Activated CD8-positive, alpha-beta memory T cell treated with anti-CD3 and anti-CD28 coated beads for 1 hour (primary cell): ENCODE results near the gene ATG7.
"Not testable (repeated sequence)": the region's sequence is repeated elsewhere in the genome, so short reads cannot be mapped to it uniquely, and the experiment has no call there.

Source experiments
- DNase-seq, 2 donors: peaks; one replicate each; pipeline ENCODE4 v3.0.0-alpha.2; 2020; ENCODE audit warnings: low read depth in 1 of 2; ENCODE audit errors: extremely low read depth in 1 of 2

ATG7 gene

DNA sequence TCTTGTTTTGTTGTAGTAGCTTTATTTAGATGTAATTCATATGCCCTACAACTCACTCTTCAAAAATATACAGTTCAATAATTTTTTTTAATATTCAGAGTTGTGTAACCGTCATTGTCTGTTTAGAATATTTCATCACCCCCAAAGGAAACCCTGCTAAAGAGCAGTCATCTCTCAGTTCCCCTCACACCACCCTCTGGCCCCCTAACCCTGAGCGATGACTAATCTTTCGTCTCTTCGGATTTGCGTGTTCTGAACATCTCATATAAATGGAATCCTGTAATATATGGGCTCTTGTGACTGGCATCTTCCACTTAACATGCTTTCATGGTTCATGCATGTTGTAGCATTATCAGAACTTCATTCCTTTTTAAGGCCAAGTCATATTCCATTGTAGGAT is 183.8 kb downstream of the ATG7 start:
- no peak for DNase-seq

DNA sequence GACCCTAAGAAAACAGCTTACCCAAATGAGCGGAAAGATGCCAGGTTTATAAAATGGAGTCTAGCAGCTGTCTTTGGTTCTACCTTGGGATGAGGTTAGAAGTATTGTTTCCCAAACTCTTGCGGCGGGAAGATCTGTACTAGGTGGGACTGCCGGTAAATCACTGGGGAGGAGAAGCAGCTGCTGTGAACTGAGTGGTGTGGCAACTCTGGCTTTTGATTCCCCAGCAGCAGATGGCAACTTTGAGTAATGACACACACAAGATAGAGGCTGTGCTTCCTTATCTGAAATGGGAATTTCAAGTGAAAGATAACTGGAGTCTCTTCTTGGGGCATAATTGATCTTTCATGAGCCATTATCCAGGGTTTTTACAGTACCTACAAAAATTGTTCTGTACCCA is 184.9 kb downstream of the ATG7 start:
- DNase-seq = no peak

DNA sequence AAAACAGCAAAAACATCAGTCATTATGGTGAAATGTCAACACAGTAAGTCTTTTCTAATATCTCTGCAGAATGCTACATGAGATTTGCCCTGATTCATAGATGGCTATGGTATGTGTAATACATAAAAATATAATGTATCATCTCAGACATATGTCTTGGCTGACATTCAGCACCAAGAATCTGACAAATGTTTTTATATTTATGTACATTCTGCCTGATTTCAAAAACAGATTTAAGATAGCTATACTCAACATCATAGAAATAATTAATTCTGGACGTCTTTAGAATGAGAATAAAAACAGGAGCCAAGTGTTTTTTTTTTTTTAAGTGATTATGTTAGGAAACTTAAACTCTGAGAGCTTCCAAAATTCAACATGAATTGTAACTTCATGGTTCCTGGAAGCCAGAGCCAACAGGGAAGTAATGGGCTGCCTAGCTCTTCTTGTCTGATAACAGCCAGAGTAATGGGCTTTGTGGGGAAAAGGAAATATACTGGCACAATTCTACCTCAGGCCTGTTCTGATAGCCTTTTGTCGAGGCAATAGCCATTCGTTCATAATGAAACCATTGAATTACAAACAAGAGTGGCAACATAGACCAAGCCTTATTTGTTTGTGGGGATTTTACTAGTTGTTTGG is 187.1 kb downstream of the ATG7 start:
- DNase-seq = no peak

DNA sequence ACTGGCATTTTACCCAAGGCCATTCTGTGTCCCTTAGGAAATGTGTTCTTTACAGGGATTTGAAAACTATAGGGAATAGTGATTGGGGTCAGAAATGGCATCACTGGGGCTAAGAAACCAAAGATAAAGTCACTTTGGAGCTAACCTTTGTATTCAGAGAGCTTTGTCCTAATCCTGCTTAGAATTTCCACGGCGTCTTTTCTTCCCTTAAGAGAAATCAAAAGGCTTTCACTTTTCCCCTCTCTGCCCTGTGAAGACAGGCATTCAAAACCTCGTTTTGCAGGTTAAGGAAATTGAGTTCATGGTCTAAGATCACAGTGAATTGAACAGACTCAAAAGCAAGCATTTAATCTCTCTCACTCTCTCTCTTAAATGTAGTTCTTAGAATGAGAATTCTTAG is 189.0 kb downstream of the ATG7 start:
- no peak for DNase-seq

DNA sequence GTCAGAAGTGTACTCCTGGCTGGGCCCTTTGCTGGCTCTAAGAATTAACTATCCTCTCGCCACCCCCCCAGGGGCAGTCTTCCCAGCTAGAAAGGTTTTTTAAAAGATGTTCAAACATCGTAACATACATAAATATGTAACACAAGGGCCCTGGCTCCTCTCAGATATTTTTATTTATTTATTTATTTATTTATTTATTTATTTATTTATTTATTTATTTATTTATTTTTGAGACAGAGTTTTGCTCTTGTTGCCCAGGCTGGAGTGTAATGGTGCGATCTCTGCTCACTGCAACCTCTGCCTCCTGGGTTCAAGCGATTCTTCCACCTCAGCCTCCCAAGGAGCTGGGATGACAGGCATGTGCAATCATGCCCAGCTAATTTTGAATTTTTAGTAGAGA is 190.5 kb downstream of the ATG7 start:
- not testable (repeated sequence) for DNase-seq

DNA sequence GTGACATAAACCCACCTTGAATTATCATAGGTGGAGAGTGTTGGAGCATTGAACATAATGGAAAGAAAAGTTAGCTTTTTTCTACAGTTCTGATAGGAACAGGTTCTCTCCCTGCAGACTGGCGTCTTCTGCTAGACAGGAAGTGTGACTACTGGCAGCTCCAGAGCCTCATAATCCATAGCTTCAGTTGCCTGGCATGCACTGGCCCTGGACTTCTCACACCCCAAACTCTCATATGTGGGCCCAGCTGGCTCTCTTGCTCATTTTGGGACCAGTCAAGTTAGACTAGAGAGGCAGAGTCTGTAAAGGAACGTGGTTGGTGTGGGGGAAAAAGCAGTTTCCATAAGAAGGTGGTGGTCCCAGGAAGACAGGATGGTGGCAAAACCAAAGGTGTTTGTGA is 191.4 kb downstream of the ATG7 start:
- DNase-seq = no peak

DNA sequence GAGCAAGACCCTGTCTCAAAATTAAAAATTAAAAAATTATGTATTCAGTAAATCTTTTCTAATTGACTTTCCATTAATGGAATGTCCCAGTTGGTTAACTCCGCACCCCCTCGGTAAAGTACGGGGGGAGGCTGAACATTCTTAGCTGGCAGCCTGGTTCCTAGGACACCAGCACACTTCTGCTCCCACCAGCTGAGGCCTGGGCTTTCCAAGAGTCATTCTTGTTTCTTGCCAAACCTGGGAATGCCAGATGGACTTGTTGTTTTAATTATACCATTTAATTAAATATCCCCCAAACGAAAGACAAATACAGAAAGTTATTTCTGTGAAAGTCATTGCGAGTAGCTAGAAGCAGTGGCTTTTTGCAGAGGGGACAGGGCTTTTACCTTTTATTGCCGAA is 192.2 kb downstream of the ATG7 start:
- no peak for DNase-seq

DNA sequence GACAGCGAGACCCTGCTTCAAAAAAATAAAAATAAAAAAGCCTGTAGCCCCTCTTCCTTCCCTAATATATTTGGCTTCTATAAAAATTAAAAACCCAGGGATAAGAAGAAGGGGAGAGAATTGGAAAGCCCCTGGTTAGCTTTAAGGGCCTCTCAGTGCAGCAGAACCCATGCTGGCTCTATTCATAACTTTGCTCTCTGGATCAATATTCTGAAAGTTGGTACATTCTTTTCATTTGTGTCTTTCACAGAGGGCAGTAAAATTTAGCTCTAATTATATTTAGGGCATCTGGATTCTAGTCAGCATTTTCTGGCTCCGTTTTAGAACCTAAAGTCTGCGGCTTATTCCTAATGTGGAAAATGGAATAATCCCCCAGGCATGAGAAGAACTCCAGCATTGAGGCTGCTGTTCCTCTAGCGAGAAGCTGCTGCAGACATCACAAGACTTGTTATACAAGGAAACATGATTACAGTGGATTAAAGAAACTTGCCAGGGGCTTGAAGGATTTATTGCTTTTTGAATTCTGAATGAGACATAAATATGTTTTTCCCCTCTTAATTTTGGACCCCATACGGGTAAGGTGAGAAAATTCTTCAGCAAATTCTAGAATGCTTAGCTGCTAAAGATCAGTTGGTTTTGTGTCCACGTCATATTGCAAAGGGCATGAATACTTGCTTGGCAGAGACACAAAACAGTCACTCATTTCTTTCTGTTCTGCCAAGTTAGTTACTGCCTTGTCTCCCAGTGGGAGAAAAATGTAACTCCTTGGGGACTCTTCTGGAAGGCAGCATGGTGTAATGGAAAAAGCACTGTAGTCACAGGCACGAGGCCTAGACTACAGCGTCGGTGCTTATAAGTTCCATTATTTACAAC is 193.8 kb downstream of the ATG7 start:
- DNase-seq = no peak

DNA sequence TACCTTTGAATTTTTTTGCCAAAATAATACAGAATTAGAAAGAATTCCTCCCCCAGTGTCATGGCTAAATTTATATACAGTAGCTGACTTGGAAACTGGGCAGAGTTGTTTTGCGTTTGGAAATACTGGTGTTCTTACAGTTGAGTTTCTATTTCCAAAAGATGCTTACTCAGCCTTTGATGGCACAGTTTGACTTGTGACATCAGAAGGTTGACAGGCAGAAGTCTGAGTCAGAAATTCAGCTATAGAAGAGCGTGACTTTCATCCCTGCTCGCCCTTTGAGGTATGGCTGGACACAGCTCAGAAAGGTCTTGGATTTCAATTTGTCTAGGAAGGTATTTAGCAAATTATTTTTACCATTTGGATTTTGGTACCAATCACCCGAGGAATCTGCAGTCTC is 195.7 kb downstream of the ATG7 start:
- no peak for DNase-seq

DNA sequence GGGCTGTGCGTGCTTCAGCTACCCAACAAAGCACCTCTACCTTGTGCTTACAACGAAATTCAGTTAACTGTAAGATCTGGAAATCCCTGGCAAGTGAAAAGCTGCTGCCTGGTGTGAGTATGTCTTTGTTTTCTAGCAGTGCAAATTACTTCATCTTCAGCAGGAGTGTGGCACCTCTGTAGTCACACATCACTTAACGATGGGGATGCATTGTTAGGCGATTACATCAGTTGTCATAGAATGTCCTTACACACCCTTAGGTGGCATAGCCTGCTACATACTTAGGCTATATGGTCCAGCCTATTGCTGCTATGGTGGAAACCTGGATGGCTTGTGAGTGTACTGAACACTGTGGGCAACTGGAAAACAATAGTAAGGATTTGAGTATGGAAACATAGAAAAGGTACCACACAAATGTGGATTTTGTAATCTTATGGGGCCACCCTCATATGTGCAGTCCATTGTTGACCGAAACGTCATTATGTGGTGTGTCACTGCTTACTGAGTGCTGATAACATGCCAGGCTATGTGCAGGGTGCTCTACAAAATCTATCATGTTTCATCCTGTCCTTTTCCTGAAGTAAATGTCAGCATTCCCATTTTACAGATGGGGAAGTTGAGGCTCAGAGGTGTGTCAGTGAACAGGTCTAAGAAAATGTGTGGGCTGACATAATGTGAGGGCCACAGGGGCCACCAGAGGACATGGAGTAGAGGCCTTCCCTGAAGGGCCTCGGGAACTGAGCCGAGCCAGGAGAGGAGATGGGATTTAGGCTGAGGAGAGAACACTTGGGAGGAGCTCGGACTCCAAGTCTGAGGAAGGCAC is 198.0 kb downstream of the ATG7 start:
- no peak for DNase-seq

DNA sequence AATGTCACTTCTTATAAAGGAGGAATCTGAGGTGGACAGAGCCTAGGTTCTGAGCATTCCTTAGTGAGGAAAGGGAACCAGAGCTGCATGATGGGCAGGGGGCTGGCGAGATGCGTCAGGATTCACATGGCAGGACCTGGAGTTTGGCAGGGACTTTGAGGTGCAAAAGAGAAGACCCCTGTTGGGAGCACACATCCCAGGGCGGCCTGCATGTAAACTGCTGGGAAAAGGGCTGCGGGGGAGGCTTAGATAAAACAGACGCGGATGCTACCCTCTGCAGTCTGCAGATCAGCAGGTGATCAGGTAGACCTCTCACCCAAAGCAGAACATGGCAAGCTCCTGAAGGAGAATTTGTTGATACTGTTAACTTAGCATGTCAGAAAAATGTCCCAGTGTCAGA is 203.1 kb downstream of the ATG7 start:
- DNase-seq = no peak

DNA sequence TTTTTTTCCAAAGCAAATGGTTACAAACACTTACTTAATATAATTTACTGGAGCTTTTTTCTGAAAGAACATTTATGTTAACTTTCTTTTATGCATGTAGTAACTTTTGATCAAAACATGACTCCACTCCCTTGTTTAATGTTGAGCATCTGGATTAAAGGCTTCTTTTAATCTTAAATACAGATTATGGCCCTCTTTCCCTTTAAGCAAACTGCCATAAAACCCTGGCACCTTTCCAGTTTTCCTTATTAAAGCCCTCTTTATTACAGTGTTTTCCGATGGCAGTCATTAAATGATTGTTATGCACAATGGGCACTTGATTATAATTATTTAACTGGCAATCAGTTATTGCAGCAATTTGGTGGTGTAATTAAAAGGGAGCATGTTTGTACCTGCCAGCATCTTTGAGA is 204.5 kb downstream of the ATG7 start:
- no peak for DNase-seq

DNA sequence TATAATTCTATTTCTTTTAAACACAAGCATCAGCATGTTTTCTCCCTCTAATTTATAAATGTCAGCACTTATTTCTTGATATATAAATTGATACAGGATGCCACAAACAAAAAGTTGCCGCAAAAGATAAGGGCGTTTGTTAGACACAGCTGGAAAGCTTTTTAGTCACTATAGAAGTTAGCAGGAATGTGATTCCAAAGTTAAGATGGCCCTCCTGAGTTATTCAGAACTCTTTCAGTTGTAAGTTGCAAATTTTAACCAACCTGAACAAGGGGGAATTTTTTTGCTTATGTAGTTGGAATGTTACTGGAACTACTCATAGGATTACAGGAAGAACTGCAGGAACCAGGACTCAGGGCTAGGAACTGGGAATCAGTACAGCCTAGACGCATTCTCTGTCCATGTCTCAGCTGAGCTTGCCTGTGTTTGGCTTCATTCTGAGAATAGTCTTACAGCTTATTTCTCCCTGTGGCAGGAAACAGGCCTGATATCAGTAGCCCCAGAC is 205.3 kb downstream of the ATG7 start:
- no peak for DNase-seq

DNA sequence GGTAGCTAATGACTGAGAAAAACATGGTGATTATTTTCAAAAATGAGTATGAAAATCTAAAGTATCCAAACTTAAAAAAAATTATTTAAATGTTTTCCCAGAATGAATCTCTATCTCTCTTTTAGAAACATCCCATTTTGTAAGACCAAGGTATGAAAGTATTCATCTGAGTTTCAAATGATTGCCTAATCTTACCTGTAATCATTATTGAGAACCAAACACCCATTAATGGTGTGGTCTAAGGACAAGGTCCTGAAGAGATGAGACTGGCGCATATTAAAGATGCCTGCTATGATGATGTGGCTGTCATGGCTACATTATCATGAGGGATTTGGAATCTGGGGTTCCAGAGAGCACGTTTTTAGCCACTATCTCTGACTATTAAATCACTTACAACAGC is 206.0 kb downstream of the ATG7 start:
- no peak for DNase-seq

DNA sequence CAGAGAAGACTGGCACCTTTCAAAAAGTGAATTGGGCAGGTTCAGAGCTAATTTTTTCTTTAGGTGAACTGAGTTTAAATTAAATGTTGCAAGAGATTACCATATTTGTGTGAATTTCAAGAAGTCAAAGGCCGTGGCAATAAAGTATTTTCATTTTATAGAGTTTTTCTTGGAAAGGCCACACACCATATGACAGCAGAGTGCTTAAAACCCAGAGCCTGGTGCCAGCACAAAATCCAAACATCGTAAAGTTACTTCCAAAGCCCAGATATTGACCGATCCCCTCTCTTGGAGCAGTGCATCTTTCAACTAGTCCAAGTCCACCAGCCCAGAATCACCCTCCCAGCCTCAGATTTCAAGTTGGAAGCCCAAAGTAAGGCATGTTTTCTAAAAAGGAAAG is 207.0 kb downstream of the ATG7 start:
- no peak for DNase-seq

DNA sequence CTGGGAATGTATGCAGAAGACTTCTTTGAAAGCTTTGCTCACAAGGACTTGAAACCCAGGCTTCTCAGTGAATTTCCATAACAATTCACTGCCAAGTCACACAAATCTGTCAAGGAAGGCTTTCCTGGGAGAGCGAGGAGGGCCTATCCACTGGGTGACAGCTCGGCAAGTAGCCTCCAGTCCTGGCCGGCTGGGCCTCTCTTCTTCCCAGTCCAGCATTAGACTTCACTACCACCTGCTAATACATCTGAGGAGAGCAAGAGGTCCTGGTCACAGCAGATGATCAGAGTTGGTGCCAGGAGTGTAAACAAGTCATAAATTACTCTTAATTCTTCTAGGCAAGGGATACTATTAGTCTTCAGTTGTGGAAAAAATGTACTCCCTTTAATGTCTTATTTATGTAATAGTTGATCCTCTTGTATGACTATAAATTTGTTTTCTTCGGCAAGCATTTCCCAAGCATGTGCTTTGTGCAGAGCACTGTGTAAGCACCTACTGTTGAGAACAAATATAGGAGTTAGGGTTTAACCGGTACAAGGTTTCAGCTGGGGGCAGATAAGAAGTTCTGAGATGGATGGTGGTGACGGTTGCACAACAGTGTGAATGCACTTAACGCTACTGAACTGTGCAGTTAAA is 208.6 kb downstream of the ATG7 start:
- no peak for DNase-seq

DNA sequence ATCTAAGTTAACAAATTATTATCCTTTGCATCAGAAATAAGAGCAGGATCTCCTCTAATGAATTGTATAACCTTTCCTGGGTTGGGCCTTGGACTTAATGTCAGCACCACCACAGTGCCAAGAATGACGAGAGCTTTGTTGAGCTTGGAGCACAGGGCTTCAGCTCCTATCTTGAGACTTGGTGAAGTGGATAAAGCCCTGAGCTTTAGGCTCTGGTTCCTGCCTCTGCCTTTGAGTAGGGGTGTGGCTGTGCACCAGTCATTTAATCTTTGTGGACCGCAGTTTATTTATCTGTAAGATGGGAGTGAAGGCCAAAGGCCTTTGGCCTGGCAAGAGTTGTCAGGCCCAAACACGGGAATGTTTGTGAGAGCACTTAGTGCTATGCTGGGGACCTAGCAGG is 209.4 kb downstream of the ATG7 start:
- no peak for DNase-seq

DNA sequence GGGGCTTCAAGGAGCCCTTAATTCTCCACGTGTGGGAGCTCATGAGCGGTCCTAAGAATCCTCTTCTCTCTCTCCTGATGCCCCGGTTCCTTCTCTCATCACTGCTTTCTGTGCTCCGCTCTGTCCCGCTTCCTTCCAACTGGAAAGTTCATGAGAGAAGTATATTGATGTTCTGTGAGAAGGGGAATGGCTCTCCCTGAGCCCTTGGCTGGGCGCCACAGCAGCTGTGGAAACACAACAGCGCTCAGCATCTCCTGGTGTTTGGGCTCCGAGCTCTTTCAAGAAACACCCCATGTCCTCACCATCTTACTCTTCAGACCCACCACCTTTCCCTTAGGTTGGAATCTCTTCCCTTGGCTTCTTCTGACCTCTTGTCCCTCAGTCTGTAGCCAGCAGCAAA is 209.8 kb downstream of the ATG7 start:
- no peak for DNase-seq

DNA sequence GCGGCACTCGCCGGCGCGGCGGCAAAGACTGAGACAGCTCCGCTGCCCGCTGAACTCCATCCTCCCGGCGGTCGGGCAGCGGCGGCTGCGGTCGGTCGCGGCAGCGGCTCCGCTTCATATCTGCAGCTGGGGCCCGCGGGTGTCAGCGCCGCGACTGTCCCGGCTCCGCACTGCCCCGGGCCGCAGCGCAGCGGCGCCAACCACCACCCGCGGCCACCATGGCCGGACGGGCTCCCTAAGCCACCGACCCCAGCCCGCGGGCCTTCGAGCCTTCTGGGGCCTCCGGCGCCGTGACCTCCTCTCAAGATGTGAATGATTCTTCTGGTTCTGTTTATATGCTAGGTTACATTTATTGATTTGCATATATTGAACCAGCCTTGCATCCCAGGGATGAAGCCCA is 216.2 kb downstream of the ATG7 start:
- not testable (repeated sequence) for DNase-seq

DNA sequence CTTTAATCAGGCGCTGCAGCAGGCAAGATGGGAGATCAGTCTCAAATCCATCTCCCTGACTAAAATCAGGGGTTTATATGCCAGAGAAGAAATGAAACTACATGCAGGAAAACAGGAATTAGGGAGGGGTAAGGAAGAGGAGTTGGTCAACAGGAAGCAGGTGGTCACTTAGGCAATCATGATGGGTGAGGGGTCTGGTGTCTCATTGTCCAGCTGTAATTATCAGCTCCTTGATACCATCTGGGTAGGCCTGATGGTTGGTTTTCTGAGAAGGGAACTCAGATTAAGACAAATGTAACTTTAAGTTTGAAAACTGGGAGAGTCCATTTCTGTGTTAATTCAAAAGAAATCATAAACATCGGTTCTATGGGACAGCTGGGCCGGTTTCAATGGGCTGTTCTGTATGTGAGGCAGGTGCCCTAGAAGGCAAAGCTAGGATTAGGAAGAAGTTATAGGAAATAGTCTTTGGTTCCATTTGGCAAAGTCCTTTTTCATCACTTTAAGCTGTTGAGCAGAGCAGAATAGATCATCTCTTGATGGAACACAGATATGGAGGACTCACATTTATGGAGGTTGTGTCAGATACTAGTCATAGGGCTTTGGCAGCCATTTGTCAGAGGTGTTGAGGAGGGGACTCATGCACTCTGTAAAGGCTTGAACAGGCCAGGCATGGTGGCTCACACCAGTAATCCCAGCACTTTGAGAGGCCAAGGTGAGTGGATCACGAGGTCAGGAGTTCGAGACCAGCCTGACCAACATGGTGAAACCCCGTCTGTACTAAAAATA is 222.1 kb downstream of the ATG7 start:
- DNase-seq = no peak
